Neural crest cell (in vitro differentiated cells): ENCODE measurements around the gene SLC32A1. TPM values are rescaled to one million over a fixed set of nuclear protein-coding genes. Genes with fewer than 3 reads are reported as not detected.

Source experiments
- DNase-seq: peaks from one replicate; pipeline ENCODE4 v3.0.0; 2021; ENCODE audit warnings: low read depth, mixed read lengths, low spot score
- H3K27ac Mint-ChIP-seq: one replicate; pipeline ENCODE4 v1.8.0; 2021; ENCODE audit warnings: mild to moderate bottlenecking, mixed read lengths; ENCODE audit not compliant: unreplicated experiment
- H3K27me3 Mint-ChIP-seq: 2 replicates; pipeline ENCODE4 v1.8.0; 2021; ENCODE audit warnings: low read depth, mild to moderate bottlenecking, mixed read lengths
- H3K36me3 Mint-ChIP-seq: 2 replicates; pipeline ENCODE4 v1.8.0; 2021; ENCODE audit warnings: low read depth, mild to moderate bottlenecking, mixed read lengths
- H3K4me1 Mint-ChIP-seq: 2 replicates; pipeline ENCODE4 v1.8.0; 2021; ENCODE audit warnings: mixed read lengths
- H3K4me3 Mint-ChIP-seq: one replicate; pipeline ENCODE4 v1.8.0; 2021; ENCODE audit warnings: mild to moderate bottlenecking, mixed read lengths
- H3K9me3 Mint-ChIP-seq: 2 replicates; pipeline ENCODE4 v1.8.0; 2021; ENCODE audit warnings: mixed read lengths
- CTCF ChIP-seq: fragments of 200-600 bp; sonication (generic); conservative IDR thresholded peaks from 2 replicates; pipeline ENCODE4 v1.5.0; 2021; ENCODE audit warnings: antibody characterized with exemption, mild to moderate bottlenecking
- total RNA-seq: library from RNA; stranded (reverse); gene quantifications from 2 replicates; pipeline ENCODE4 v1.2.1, GENCODE V29; 2021

SLC32A1 gene
- total RNA-seq, 1 donor from 2014 or later: 0.09 TPM

- no peak for DNase-seq
- no peak for TF ChIP-seq CTCF
- Mint-ChIP-seq H3K4me1 (no peaks in the 10 kb centered on the region), H3K4me3 (no peak overlapping the region), H3K36me3 (no peaks in the 10 kb centered on the region), H3K9me3 (no peaks in the 10 kb centered on the region), H3K27ac (no peak overlapping the region), H3K27me3 (peaks cover 95% of the 10 kb centered on the region)
These were observed 39.0 kb upstream of the SLC32A1 start for GRCh38 chr20:38685271-38685670.

GRCh38 chr20:38685853-38686473, 38.3 kb upstream of the SLC32A1 start:
- Mint-ChIP-seq H3K9me3 (no peaks in the 10 kb centered on the region), H3K4me1 (no peaks in the 10 kb centered on the region), H3K4me3 (no peak overlapping the region), H3K36me3 (no peaks in the 10 kb centered on the region), H3K27me3 (peaks cover 94% of the 10 kb centered on the region), H3K27ac (no peak overlapping the region)
- peak; percentile 70 for DNase-seq
- TF ChIP-seq CTCF: no peak

- DNase-seq: peak; percentile 75
- Mint-ChIP-seq H3K4me1 (no peaks in the 10 kb centered on the region), H3K27ac (no peak overlapping the region), H3K9me3 (no peaks in the 10 kb centered on the region), H3K27me3 (peaks cover 70% of the 10 kb centered on the region), H3K4me3 (no peak overlapping the region), H3K36me3 (no peaks in the 10 kb centered on the region)
- TF ChIP-seq CTCF: no peak
These were observed 31.6 kb upstream of the SLC32A1 start for GRCh38 chr20:38692436-38693411.

- Mint-ChIP-seq H3K9me3 (no peaks in the 10 kb centered on the region), H3K4me1 (peaks cover 5% of the 10 kb centered on the region), H3K4me3 (no peak overlapping the region), H3K27me3 (peaks cover 30% of the 10 kb centered on the region), H3K36me3 (no peaks in the 10 kb centered on the region), H3K27ac (no peak overlapping the region)
- TF ChIP-seq CTCF: no peak
- DNase-seq: no peak
These were observed 27.0 kb upstream of the SLC32A1 start for GRCh38 chr20:38697306-38697705.

- H3K27me3 Mint-ChIP-seq: peaks cover 35% of the 10 kb centered on the region
- H3K4me1 Mint-ChIP-seq: peaks cover 5% of the 10 kb centered on the region
- H3K27ac Mint-ChIP-seq: no peak overlapping the region
- H3K36me3 Mint-ChIP-seq: no peaks in the 10 kb centered on the region
- DNase-seq: no peak
- no peaks in the 10 kb centered on the region for H3K9me3 Mint-ChIP-seq
- H3K4me3 Mint-ChIP-seq: no peak overlapping the region
- TF ChIP-seq CTCF: no peak
These were observed 25.7 kb upstream of the SLC32A1 start for GRCh38 chr20:38698541-38698940.
